ENCODE results near the gene ZNF407. TPM values are rescaled to one million over a fixed set of nuclear protein-coding genes. Genes with fewer than 3 reads are reported as not detected.

ZNF407 gene
- total and polyA plus RNA-seq, 2 of the 13 experiments (the other 11 are each of a cell fraction or from before 2014, with no cell fraction given), result 2.3 to 8.7 TPM

- Histone ChIP-seq H3K27me3 (ENCODE audit: control insufficient read depth in 1 of 2, insufficient read depth in 2 of 2, low read length in 2 of 2) (no peaks in the 10 kb centered on the region), H3K79me2 (ENCODE audit: insufficient read depth, low read length) (no peaks in the 10 kb centered on the region), H3K9ac (ENCODE audit: insufficient read depth, low read depth, low read length) (no peak overlapping the region), H3K4me3 (replicated peaks in 1 of 3; ENCODE audit: insufficient read depth in 1 of 3, low read depth in 2 of 3, low read length in 3 of 3) (no peak overlapping the region), H3K27ac (ENCODE audit: extremely low read length, insufficient read depth, low read length) (no peak overlapping the region), H4K20me1 (ENCODE audit: insufficient read depth, low read length) (no peaks in the 10 kb centered on the region), H2AFZ (ENCODE audit: low read length) (no peak overlapping the region), H3K4me1 (ENCODE audit: insufficient read depth, low read length) (no peaks in the 10 kb centered on the region), H3K36me3 (replicated peaks in 1 of 2; ENCODE audit: control insufficient read depth in 1 of 2, insufficient read depth in 2 of 2, low read length in 2 of 2) (no peaks in the 10 kb centered on the region), H3K9me3 (ENCODE audit: low read length) (no peaks in the 10 kb centered on the region), H3K4me2 (ENCODE audit: low read depth, low read length) (no peak overlapping the region)
- FAIRE-seq (no peak), DNase-seq (ENCODE audit: low spot score) (no peak), ATAC-seq (no peak)
- ChIA-PET CTCF (ENCODE audit: low intra/inter-chr PET ratio, low total read pairs) (no interaction called here), POLR2A (no interaction called here)
- 100% methylated on average over 1 of the region's 1 CpG for WGBS (ENCODE audit: low lambda C conversion rate)
- in situ Hi-C loops (cut with HindIII; ENCODE audit: extremely low pct_ligation_motif_present, low pct_unique_long_range_greater_than_20kb) (no loop called here), intact Hi-C loops (cut with micrococcal nuclease; ENCODE audit: unreplicated experiment) (no loop called here)
- no TSS peak for BruUV-seq (replicated peaks)
- TF ChIP-seq BRF2 (CRISPR knock-in tag; IDR thresholded peaks at IDR 0.05) (no peak), EEA1 (CRISPR knock-in tag; IDR thresholded peaks at IDR 0.05; ENCODE audit: borderline replicate concordance) (no peak), TGIF2 (CRISPR knock-in tag; IDR thresholded peaks at IDR 0.05) (no peak), NFE2L1 (CRISPR knock-in tag; IDR thresholded peaks at IDR 0.05; ENCODE audit: borderline replicate concordance) (no peak), ZNF775 (CRISPR knock-in tag; IDR thresholded peaks at IDR 0.05; ENCODE audit: borderline replicate concordance) (no peak), ZNF101 (CRISPR knock-in tag; IDR thresholded peaks at IDR 0.05; ENCODE audit: borderline replicate concordance, low read depth) (no peak), ZNF780A (CRISPR knock-in tag; IDR thresholded peaks at IDR 0.05) (no peak), ZNF30 (CRISPR knock-in tag; IDR thresholded peaks at IDR 0.05) (no peak), ZBTB7A (CRISPR knock-in tag; IDR thresholded peaks at IDR 0.05) (no peak), BRD4 (CRISPR knock-in tag; IDR thresholded peaks at IDR 0.05) (no peak), ZBTB1 (CRISPR knock-in tag; IDR thresholded peaks at IDR 0.05; ENCODE audit: borderline replicate concordance) (no peak), SP1 (IDR thresholded peaks at IDR 0.05) (no peak), SP1 (CRISPR knock-in tag; IDR thresholded peaks at IDR 0.05) (no peak), HNRNPK (IDR thresholded peaks at IDR 0.05; ENCODE audit: low read depth, low read length, poor library complexity, severe bottlenecking) (no peak), MXD4 (CRISPR knock-in tag; IDR thresholded peaks at IDR 0.05) (no peak), SMC3 (IDR thresholded peaks at IDR 0.05; ENCODE audit: low read length) (no peak), ZNF383 (CRISPR knock-in tag; IDR thresholded peaks at IDR 0.05; ENCODE audit: borderline replicate concordance) (no peak), NFAT5 (CRISPR knock-in tag; IDR thresholded peaks at IDR 0.05) (no peak), LBX2 (CRISPR knock-in tag; IDR thresholded peaks at IDR 0.05; ENCODE audit: borderline replicate concordance) (no peak), IKZF4 (CRISPR knock-in tag; IDR thresholded peaks at IDR 0.05; ENCODE audit: borderline replicate concordance, low read depth, not compliant biosample characterization) (no peak)
These were observed 332.9 kb downstream of the ZNF407 start for GRCh38 chr18:74930616-74931015.
